GM18858 (cell line): ENCODE data around the gene WDR72.
"Not testable (repeated sequence)": the region's sequence is repeated elsewhere in the genome, so short reads cannot be mapped to it uniquely, and the experiment has no call there.

Experiments
- ATAC-seq: cut with Tn5 transposase; IDR thresholded peaks from one replicate; pipeline ENCODE4 v1.9.1; 2021; ENCODE audit not compliant: unreplicated experiment

The WDR72 gene

DNA sequence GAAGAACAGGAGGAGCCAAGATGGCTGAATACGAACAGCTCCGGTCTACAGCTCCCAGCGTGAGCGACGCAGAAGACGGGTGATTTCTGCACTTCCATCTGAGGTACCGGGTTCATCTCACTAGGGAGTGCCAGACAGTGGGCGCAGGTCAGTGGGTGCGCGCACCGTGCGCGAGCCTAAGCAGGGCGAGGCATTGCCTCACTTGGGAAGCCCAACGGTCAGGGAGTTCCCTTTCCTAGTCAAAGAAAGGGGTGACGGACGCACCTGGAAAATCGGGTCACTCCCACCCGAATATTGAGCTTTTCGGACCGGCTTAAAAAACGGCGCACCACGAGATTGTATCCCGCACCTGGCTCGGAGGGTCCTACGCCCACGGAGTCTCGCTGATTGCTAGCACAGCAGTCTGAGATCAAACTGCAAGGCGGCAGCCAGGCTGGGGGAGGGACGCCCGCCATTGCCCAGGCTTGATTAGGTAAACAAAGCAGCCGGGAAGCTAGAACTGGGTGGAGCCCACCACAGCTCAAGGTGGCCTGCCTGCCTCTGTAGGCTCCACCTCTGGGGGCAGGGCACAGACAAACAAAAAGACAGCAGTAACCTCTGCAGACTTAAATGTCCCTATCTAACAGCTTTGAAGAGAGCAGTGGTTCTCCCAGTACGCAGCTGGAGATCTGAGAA lies 218.7 kb downstream of the WDR72 start:
- ATAC-seq: not testable (repeated sequence)

DNA sequence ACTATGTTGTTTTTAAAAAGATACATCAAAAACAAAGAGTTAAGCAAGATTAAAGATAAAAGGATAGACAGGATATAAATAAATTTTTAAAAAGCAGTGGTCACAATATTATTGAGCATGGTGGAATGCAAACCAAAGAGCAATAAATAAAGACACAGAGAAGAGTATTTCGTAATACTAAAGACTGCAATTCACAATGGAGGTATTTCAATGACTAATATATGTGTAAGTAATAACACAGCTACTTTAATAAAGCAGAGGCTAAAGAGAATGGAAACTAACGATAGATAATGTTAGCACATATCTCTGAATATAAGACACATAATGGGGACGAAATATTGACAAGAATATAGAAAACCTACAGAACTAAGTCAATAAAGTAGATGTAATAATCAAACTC lies 219.6 kb downstream of the WDR72 start:
- ATAC-seq: no peak

DNA sequence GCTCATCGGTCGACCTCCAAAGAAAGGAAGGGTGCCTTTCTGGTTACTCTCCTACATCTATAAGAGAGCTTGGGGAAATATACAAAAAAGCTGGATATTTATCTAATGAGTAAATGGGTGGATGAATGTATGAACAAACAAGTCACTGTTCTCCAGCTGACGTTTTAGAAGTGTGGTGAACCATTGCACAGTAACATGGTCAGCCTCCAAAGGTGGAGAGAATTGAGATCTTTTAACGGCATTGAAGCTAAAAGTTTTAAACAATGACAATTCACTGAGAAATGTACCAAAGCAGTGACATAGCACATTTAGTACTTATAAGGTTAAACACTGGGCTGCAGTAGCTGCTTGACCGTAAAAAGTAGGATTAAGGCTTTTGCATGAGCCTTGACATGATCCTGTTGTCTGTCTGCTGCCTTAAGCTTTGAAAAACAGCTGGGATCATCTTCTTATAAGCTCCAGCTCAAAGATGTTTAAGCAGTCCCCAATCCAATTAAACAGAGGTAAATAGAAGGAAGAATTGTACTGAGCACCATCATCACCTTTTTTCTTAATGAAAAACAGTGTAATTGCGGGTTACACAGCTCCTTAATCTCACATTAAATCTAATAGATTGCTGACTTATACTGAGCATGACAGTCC lies 222.9 kb downstream of the WDR72 start:
- ATAC-seq: no peak

DNA sequence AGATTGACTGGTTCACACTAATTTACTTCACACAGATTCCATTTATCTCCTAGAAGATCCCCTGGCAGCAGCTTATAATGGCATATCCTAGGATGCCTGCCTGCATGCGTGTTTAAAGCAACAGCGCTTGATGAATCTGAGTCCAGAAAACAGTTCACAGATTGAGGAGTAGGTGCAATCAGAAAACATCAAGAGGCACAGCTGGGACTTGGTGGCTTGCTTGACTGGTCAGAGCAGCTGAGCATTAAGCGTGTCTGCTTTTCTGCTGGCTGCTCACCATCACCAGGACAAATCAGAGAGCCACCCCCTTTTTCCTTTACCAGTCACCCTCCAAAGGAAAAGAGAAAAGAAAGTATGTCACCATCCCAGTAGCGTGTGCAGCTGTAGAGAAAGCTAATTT lies 223.6 kb downstream of the WDR72 start:
- ATAC-seq: no peak

DNA sequence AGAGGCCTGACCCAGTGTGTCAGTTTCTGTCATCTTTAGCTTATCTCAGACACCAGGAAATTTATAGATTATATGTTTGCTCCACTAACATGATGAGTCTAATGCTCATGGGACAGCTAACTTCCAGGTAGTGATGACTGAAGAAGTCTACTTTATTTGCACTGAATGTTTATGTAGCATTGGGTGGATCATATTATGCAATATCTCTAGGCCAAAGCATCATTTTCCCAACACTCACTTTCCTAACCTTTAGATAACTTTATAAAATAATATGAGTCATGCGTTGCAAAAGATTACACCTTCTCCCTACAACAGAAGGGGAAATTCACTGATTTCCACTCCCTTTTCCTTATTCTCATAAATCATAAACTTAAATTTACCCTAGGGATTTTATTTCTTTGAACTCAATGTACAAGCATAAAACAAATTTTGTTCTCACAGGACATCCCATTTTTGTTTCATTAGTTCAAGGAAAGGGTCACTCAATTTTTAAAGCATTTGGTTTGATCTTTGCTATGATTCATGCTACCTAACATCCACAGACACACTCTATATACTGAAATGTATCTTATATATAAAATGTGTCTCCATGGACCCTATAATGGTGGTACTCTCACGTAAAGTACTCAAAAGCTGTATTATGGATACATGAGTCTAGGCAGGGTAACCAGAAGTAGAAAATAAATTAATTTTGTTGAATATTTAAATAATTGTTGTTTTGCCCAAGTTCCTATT lies 225.2 kb downstream of the WDR72 start:
- ATAC-seq: no peak

DNA sequence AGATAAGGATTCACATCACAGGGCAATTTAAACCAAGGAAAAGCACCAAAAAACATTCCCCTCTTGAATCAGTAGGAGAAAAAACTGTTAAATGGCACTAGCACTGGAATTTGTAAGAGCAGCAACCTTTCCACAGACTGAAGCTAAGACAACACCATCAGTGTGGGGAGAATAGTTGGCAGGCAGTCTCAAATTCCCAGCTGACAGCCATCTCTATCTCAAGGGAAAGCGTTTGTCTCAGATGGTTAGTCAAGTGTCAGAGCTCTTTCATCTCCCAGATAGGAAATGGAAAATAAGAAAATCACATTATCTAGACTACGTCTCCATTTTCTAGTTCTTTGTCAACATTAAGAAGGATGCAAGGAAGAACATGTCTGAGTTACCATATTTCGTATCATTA lies 228.7 kb downstream of the WDR72 start:
- ATAC-seq: no peak

DNA sequence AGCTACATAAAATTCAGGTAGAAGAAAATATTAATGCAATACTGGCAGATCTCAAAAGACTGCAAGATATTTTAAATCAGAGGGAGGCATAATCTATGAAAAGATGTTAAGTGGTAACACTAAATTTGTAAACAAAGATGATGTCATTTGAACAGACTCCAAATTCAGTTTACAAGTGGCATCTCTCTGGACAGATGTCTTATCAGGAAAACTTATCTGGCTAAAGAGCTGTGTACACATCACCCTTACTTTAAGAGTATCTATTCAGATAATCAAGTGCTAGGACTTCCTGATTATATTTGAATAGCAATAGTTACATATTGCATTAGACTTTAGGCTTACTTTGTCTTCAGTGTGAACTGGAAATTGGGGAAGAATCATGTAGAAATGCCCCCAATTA lies 231.5 kb downstream of the WDR72 start:
- ATAC-seq: no peak

DNA sequence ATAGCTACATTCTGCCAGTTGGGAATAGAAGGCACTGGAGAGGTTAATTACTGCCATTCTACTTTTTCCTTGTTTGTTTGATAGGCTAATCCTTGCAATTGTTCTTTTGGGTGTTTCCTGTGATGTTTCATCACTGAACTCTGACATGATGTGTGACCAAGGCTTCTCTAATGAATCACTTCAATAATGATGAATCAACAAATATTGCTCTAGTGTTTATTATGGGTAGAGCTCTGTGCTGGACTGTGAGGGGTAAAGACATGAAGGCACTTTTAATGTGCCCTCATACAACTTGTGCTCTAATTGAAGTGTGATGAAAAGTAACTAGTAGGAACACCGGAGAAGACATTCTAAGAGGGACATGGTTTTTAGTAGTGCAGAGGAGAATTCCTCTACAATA lies 233.6 kb downstream of the WDR72 start:
- ATAC-seq: no peak

DNA sequence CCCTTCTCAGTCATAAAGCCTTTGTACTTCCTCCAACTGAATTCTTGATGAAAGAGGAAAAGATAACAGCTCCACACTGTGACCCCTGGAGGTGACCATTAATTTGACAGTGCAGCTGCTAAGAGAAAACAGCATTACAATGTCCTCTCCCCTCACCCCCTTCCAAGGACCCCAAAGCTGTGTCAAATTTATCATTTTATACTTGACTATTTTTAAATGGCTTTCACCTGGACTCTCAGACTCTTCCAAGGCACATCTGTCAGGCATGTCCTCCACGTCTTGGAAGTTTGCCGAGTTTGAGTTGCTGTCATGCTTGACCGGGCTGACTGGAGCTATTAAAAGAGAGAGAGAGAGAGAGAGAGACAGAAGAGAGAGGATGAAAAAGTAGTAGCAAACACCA lies 236.5 kb downstream of the WDR72 start:
- ATAC-seq: no peak

DNA sequence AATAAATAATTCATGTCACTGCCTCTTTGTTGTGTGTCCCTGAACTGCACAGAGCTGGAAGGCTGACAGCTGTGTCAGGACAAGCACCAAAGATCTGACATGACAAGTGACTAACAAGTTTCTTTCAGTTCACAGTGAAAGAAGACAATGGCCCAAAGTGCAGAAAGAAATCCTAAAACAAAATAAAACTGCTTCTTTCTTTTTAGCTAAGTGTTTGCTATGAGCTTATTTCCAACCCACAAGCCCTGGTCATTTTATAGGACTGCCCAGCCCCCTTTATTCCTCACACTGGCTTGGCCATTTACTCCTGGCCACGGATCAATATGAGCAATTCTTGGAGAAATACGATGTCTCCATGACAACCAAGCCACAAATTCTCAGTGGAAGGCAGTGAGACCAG lies 238.5 kb downstream of the WDR72 start:
- no peak for ATAC-seq

DNA sequence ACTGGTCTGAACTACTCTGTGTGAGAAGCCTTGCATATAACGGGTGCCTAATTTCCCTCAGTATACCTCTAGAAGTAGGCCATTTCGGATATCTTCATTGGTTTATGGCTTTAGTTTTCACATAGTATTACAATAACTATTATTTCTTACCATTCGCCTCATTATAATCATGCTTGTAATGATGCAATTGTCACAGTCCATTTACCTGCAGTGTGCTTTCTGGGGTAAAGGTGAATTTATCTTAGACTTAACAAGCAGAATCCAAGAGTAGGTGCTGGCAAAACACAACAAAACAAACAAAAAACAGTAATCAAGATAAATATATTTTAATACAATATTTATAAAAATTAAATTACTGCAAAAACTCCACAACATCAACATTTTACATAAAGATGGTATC lies 246.0 kb downstream of the WDR72 start:
- ATAC-seq: no peak

DNA sequence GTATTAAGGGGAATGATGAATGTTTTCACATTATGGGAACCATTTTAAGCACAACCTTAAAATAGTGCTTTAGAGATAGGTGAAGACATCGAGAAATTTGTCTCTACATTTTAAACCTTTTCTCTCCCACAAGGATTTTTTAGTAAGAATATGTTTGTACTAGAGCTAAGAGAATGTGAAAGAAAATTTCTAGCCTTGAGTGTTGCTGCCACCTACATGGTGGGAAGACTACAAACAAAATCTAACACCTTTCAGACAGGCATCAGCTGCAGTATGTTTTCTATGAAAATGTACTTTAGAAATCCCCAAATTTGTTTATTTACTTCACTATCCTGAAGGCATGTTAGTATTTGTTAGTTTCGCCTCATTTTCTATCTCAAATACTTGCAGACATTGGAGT lies 247.4 kb downstream of the WDR72 start:
- no peak for ATAC-seq

DNA sequence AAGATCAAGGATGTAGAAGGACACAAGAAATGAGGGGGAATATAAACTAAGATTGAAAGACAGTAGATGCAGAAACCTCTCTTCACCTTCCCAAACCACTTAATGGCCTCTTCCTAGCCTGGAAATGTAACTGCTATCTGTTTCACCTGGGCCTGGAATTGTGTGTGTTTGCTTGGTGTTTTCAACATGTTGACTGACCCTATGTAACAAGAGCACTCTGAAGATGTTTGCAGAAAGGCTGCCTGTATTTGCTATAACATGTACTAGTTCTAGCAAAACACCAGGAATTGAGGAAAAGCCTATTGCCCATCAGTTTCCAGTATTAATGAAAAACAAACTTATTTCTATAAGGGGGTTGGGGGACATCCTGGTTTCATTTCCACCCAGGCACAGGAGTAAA lies 248.3 kb downstream of the WDR72 start:
- no peak for ATAC-seq

DNA sequence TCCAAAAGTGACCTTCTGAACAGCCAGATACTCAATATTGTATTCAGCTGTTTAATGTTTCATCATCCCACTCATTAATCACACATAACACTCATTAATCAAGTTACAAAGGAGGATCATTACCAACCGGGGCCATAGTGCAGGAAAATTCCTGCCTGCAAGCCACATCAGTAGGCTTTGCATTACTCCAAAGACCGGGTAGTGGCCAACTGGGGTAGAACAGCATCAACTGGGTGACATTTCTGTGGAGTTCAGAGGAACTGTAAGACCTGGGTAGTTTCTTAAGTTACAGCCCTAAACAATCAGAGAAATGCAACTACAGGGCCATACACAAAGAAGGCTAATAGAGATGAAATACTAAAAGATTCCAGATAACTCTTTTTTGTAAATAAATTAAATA lies 253.1 kb downstream of the WDR72 start:
- ATAC-seq: no peak

DNA sequence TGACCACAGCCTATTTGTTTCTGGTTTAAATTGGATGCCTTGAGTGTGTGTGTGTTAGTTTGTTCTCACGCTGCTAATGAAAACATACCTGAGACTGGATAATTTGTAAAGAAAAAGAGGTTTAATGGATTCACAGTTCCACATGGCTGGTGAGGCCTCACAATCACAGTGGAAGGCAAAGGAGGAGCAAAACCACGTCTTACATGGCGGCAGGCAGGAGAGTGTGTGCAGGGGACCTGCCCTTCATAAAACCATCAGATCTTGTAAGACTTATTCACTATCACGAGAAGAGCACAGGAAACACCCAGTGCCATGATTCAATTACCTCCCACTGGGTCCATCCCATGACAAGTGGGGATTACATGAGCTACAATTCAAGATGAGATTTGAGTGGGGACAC lies 260.5 kb downstream of the WDR72 start:
- no peak for ATAC-seq

DNA sequence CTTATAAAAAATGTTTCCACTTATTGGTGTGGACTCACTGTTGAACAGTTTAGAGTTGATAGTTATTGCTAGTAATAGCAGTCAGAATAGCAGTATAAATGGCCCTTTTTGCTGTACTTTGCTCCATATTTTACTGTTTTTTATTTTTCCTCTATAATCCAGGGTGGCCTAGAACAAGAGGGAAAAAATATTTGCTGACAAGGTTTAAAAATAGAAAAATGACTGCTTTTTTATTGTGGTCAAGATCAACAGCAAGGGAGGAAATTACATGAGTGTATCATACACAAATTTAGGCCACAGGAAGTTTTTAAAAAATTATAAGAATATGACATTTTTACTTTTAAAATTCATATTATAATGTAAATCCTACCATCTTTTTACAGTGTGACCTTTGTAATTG lies 269.1 kb downstream of the WDR72 start:
- ATAC-seq: no peak

DNA sequence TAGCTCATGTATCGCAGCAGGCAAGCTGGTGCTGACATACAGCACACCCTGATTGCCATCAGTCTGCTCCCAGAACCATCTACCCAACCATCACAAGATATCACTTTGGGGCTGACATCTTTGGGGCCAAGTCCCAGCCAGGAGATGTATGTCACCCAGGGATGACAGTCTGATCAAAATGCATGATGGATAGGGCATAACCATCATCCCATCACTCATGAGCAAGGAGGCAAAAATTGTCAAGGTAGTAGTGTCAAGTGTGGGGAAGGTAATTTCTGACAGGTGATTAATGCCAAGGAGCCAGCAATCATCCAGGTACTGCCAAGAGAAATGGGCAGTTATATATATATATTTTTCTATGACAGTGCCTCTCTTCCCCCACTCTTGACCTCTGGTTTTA lies 277.4 kb downstream of the WDR72 start:
- no peak for ATAC-seq

DNA sequence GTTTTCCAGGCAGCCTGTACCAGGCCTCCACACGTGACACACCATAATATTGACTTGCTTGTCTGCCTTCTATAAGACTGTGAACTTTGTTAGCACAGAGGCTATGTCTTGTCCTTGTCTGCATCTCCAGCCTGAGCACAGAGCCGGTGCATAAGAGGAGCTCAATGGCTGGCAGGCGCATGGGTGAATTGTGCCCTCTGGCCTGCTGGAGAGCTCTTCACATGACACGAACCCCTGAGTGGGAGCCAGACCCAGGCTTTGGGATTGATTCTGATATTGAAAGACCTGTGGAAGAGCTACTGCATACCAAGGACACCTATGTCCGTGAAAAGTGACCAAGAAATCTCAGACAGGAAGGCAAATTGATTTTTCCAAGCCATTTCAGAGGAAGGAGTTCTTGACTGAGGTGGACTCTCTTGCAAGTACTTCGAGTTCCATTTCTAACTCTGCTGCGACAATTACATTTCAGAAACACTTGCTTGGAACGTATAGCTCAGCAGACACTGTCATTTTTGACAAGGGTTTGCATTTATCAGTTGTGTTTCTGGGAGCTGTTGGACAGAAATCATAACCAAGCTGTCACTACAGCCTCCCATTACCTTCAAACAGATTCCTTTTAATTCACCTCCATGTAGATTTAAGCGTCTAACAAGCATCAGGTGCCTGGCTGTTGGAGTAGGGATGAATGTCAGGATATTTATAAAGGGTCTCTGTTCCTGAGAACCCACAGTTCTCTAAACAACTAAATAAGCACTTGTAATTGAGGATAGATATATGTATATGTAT lies 281.3 kb downstream of the WDR72 start:
- ATAC-seq: no peak

DNA sequence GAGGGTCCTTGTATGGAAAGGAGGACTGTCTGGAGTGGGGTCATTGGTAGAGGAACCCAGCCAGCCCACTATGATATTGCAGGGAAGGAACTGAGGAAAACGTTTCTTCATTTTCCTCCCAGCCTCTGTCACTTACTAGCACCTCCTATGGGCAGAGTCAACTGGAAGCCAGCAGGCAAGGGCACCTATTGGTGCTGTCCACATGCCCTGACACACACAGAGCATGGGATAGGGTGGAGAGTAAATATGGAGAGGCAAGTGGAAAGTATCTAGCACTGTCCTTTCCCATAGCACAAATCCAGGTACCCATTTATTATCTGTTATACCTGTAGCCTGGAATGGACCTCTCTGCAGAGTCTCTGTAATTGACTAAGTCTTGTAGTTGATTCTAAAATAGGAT lies 285.6 kb downstream of the WDR72 start:
- no peak for ATAC-seq

DNA sequence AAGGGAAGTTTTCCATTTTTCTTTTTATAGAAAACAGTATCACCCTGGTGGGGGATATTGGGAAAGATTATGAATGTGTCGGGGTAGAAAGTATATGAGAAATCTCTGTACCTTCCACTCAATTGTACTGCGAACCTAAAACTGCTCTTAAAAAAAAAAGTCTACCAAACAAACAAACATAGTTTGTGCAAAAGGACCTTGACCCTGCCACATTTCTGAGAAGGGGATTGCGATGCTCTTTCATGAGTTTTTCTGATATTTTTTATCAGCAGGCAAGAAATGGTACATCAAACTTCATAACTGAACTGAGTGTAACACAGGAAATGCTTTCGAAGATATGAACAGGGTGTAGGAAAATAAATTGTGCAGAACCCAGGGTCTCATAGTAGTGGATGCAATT lies 286.0 kb downstream of the WDR72 start:
- ATAC-seq: no peak

DNA sequence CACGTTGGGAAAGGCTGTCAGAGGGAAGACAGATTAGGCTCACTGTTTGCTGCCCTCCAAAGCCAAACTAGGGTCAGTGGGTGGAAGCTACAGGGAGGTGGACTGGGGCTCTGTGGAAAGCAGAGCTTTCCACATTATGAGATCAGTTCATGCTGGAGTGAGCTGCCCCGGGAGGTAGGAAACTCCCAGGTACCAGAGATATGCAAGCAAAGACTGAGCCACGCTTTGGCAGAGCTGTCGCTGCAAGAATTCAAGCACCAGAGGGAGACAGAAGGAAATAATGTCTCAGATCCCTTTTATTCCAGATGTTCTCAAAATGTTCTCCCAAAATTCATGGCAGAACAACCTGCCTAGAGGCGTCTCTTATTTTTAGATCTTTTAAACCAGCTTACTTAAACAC lies 286.6 kb downstream of the WDR72 start:
- no peak for ATAC-seq

DNA sequence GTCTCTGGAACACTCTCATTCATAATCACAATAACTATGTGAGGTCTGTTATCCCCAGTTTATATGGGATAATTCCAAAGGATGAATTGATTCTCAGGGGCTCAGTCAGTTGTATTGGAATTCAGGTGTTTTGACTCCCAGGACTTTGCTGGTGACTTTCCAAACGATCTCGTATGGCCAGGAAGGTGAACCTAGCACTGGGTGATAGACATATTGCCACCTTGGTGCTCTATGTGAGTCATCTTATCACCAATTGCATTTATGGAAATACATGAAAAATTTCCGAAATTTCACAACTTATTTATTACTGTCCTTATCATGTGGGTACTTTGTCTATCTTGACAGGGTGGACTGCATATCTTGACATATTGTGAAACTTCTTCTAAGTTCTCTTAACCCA lies 287.3 kb downstream of the WDR72 start:
- no peak for ATAC-seq
